Activated naive CD8-positive, alpha-beta T cell treated with anti-CD3 and anti-CD28 coated beads for 36 hours (primary cell): Measurements from ENCODE around the gene RNF112. TPM values are rescaled to one million over a fixed set of nuclear protein-coding genes. Genes with fewer than 3 reads are reported as not detected.
A peak's percentile ranks its signal among the peaks of the same experiment; 100 is the strongest.

ENCODE experiments used
- DNase-seq: peaks from one replicate; pipeline ENCODE4 v3.0.0; 2021
- H3K27ac Mint-ChIP-seq: one replicate; pipeline ENCODE4 v1.8.0; 2022; ENCODE audit warnings: mild to moderate bottlenecking, moderate library complexity, mixed read lengths
- H3K27me3 Mint-ChIP-seq: one replicate; pipeline ENCODE4 v1.8.0; 2022; ENCODE audit warnings: mild to moderate bottlenecking, mixed read lengths
- H3K36me3 Mint-ChIP-seq: one replicate; pipeline ENCODE4 v1.8.0; 2021; ENCODE audit warnings: mild to moderate bottlenecking, mixed read lengths
- H3K4me1 Mint-ChIP-seq: one replicate; pipeline ENCODE4 v1.8.0; 2021; ENCODE audit warnings: mixed read lengths
- H3K4me3 Mint-ChIP-seq: one replicate; pipeline ENCODE4 v1.8.0; 2022; ENCODE audit warnings: mild to moderate bottlenecking, moderate library complexity, mixed read lengths
- H3K9me3 Mint-ChIP-seq: one replicate; pipeline ENCODE4 v1.8.0; 2022; ENCODE audit warnings: mixed read lengths
- total RNA-seq, 2 experiments: library from RNA; stranded (reverse); gene quantifications; one replicate each; pipeline ENCODE4 v1.2.3, GENCODE V29; 2021

Gene RNF112
- total RNA-seq, 2 experiments from 2014 or later, result 0.10 TPM; not detected in 1

GRCh38 chr17:19381741-19382444 lies 29.1 kb upstream of the RNF112 start:
- Mint-ChIP-seq H3K4me1 (peaks cover 7% of the 10 kb centered on the region), H3K36me3 (peaks cover 14% of the 10 kb centered on the region), H3K4me3 (no peak overlapping the region), H3K27ac (no peak overlapping the region), H3K27me3 (no peaks in the 10 kb centered on the region), H3K9me3 (no peaks in the 10 kb centered on the region)
- DNase-seq, result no peak

GRCh38 chr17:19382531-19383444 lies 28.2 kb upstream of the RNF112 start:
- Mint-ChIP-seq H3K27me3 (no peaks in the 10 kb centered on the region), H3K36me3 (peaks cover 14% of the 10 kb centered on the region), H3K4me1 (peaks cover 9% of the 10 kb centered on the region), H3K4me3 (no peak overlapping the region), H3K9me3 (no peaks in the 10 kb centered on the region), H3K27ac (no peak overlapping the region)
- DNase-seq, result no peak

- H3K4me3 Mint-ChIP-seq, result no peak overlapping the region
- no peak for DNase-seq
- peaks cover 14% of the 10 kb centered on the region for H3K36me3 Mint-ChIP-seq
- H3K27me3 Mint-ChIP-seq, result peaks cover 4% of the 10 kb centered on the region
- H3K27ac Mint-ChIP-seq, result no peak overlapping the region
- H3K9me3 Mint-ChIP-seq, result no peaks in the 10 kb centered on the region
- peaks cover 13% of the 10 kb centered on the region for H3K4me1 Mint-ChIP-seq
These were observed 27.2 kb upstream of the RNF112 start for GRCh38 chr17:19383681-19384470.

- H3K4me3 Mint-ChIP-seq, result no peak overlapping the region
- H3K36me3 Mint-ChIP-seq, result peaks cover 12% of the 10 kb centered on the region
- peaks cover 7% of the 10 kb centered on the region for H3K27me3 Mint-ChIP-seq
- no peaks in the 10 kb centered on the region for H3K9me3 Mint-ChIP-seq
- peaks cover 9% of the 10 kb centered on the region for H3K4me1 Mint-ChIP-seq
- DNase-seq, result no peak
- no peak overlapping the region for H3K27ac Mint-ChIP-seq
These were observed 26.2 kb upstream of the RNF112 start for GRCh38 chr17:19384723-19385391.

- Mint-ChIP-seq H3K27me3 (peaks cover 7% of the 10 kb centered on the region), H3K4me3 (no peak overlapping the region), H3K4me1 (peaks cover 9% of the 10 kb centered on the region), H3K9me3 (no peaks in the 10 kb centered on the region), H3K36me3 (peaks cover 12% of the 10 kb centered on the region), H3K27ac (no peak overlapping the region)
- DNase-seq, result no peak
These were observed 25.5 kb upstream of the RNF112 start for GRCh38 chr17:19385521-19385983.

GRCh38 chr17:19386051-19386929 lies 24.7 kb upstream of the RNF112 start:
- peaks cover 7% of the 10 kb centered on the region for H3K27me3 Mint-ChIP-seq
- no peak for DNase-seq
- no peak overlapping the region for H3K27ac Mint-ChIP-seq
- H3K4me3 Mint-ChIP-seq, result no peak overlapping the region
- peaks cover 6% of the 10 kb centered on the region for H3K36me3 Mint-ChIP-seq
- no peaks in the 10 kb centered on the region for H3K9me3 Mint-ChIP-seq
- peaks cover 9% of the 10 kb centered on the region for H3K4me1 Mint-ChIP-seq

- Mint-ChIP-seq H3K9me3 (no peaks in the 10 kb centered on the region), H3K4me3 (no peak within 1 kb of the TSS), H3K27me3 (peaks cover 7% of the 10 kb centered on the region), H3K4me1 (peaks cover 9% of the 10 kb centered on the region), H3K36me3 (peaks cover 6% of the 10 kb centered on the region), H3K27ac (peak within 1 kb of the TSS; percentile 62)
- no peak for DNase-seq
These were observed 23.8 kb upstream of the RNF112 start, which contains the start of gene MFAP4 for GRCh38 chr17:19386974-19387920. MFAP4 (minus strand) TSS chr17:19387190; CDS start chr17:19387155, 35 bp downstream.

GRCh38 chr17:19387921-19388521 lies 23.0 kb upstream of the RNF112 start:
- no peak overlapping the region for H3K4me3 Mint-ChIP-seq
- H3K27me3 Mint-ChIP-seq, result peaks cover 7% of the 10 kb centered on the region
- no peak for DNase-seq
- H3K27ac Mint-ChIP-seq, result no peak overlapping the region
- H3K36me3 Mint-ChIP-seq, result peaks cover 5% of the 10 kb centered on the region
- H3K9me3 Mint-ChIP-seq, result no peaks in the 10 kb centered on the region
- peaks cover 9% of the 10 kb centered on the region for H3K4me1 Mint-ChIP-seq

- Mint-ChIP-seq H3K4me1 (peaks cover 9% of the 10 kb centered on the region), H3K9me3 (no peaks in the 10 kb centered on the region), H3K36me3 (peaks cover 4% of the 10 kb centered on the region), H3K27ac (no peak overlapping the region), H3K4me3 (no peak overlapping the region), H3K27me3 (peaks cover 7% of the 10 kb centered on the region)
- DNase-seq, result no peak
These were observed 21.9 kb upstream of the RNF112 start for GRCh38 chr17:19388791-19389785.

GRCh38 chr17:19390951-19391350 lies 20.1 kb upstream of the RNF112 start:
- Mint-ChIP-seq H3K9me3 (no peaks in the 10 kb centered on the region), H3K27me3 (peaks cover 7% of the 10 kb centered on the region)
- no peak for DNase-seq

GRCh38 chr17:19391432-19391831 lies 19.6 kb upstream of the RNF112 start:
- no peak for DNase-seq
- H3K36me3 Mint-ChIP-seq, result no peaks in the 10 kb centered on the region
- H3K4me1 Mint-ChIP-seq, result peaks cover 9% of the 10 kb centered on the region
- no peak overlapping the region for H3K4me3 Mint-ChIP-seq
- H3K27ac Mint-ChIP-seq, result no peak overlapping the region
- H3K27me3 Mint-ChIP-seq, result peaks cover 7% of the 10 kb centered on the region
- no peaks in the 10 kb centered on the region for H3K9me3 Mint-ChIP-seq

More at GRCh38 chr17:19390951-19391350, 20.1 kb upstream of the RNF112 start:
- Mint-ChIP-seq H3K4me3 (no peak overlapping the region), H3K4me1 (peaks cover 9% of the 10 kb centered on the region), H3K27ac (no peak overlapping the region), H3K36me3 (no peaks in the 10 kb centered on the region)
